Karpas-422 (cell line): ENCODE data around the gene WDR13. TPM values are rescaled to one million over a fixed set of nuclear protein-coding genes. Genes with fewer than 3 reads are reported as not detected.
"Not testable (repeated sequence)": the region's sequence is repeated elsewhere in the genome, so short reads cannot be mapped to it uniquely, and the experiment has no call there.

Source experiments
- DNase-seq: peaks from one replicate; pipeline ENCODE4 v3.0.0-alpha.2; 2015
- H2AFZ ChIP-seq: fragments of 200-600 bp; sonication (generic); 2 replicates; pipeline ENCODE4 v1.6.1; 2014; ENCODE audit warnings: antibody characterized with exemption, low read length, mixed read lengths
- H3K27ac ChIP-seq: fragments of 200-600 bp; sonication (generic); 2 replicates; pipeline ENCODE4 v1.5.1; 2014; ENCODE audit warnings: mild to moderate bottlenecking, low read length, moderate library complexity
- H3K27me3 ChIP-seq: fragments of 200-600 bp; sonication (generic); 2 replicates; pipeline ENCODE4 v1.6.1; 2014; ENCODE audit warnings: low read length, mixed read lengths
- H3K36me3 ChIP-seq: fragments of 200-600 bp; sonication (generic); 2 replicates; pipeline ENCODE4 v1.6.1; 2014; ENCODE audit warnings: low read length, mixed read lengths; ENCODE audit not compliant: insufficient read depth
- H3K4me1 ChIP-seq: fragments of 200-600 bp; sonication (generic); 2 replicates; pipeline ENCODE4 v1.6.1; 2014; ENCODE audit warnings: mild to moderate bottlenecking, low read length, mixed read lengths
- H3K4me2 ChIP-seq: fragments of 200-600 bp; sonication (generic); 2 replicates; pipeline ENCODE4 v1.6.1; 2014; ENCODE audit warnings: low read length, low read depth, mild to moderate bottlenecking; ENCODE audit not compliant: poor library complexity, severe bottlenecking
- H3K4me3 ChIP-seq: fragments of 200-600 bp; sonication (generic); 2 replicates; pipeline ENCODE4 v1.5.1; 2014; ENCODE audit warnings: mild to moderate bottlenecking, antibody characterized with exemption, low read length, mixed read lengths
- H3K79me2 ChIP-seq: fragments of 200-600 bp; sonication (generic); 2 replicates; pipeline ENCODE4 v1.6.1; 2014; ENCODE audit warnings: mild to moderate bottlenecking, low read length, mixed read lengths
- H3K9ac ChIP-seq: fragments of 200-600 bp; sonication (generic); 2 replicates; pipeline ENCODE4 v1.6.0; 2014; ENCODE audit warnings: low read length
- H3K9me2 ChIP-seq: fragments of 200-600 bp; sonication (generic), shearing (Covaris generic); replicated peaks from 2 replicates; pipeline ENCODE4 v1.6.0; 2014; ENCODE audit warnings: mild to moderate bottlenecking, low read length, moderate library complexity; ENCODE audit not compliant: insufficient read depth
- H3K9me3 ChIP-seq: fragments of 300-700, 200-600 bp; sonication (generic); 2 replicates; pipeline ENCODE4 v1.6.1; 2014; ENCODE audit warnings: low read length, mixed read lengths
- H4K20me1 ChIP-seq: fragments of 200-600 bp; sonication (generic); 2 replicates; pipeline ENCODE4 v1.6.1; 2014; ENCODE audit warnings: mild to moderate bottlenecking, antibody characterized with exemption, low read length, low read depth; ENCODE audit not compliant: insufficient read depth
- total RNA-seq: library from RNA; depleted of rRNA; stranded (reverse); fragments of >200 nt; shearing (Covaris generic); gene quantifications from 2 replicates; pipeline ENCODE4 v1.2.3, GENCODE V29; 2014; ENCODE audit warnings: low replicate concordance; rRNA removed

WDR13 gene
- 35.5 and 53.4 TPM in 2 replicates for total RNA-seq

GRCh38 chrX:48597353-48598264 is at the start of gene WDR13:
WDR13 (plus strand) TSS chrX:48597492; CDS start chrX:48597997, 505 bp downstream.
- no peaks in the 10 kb centered on the region; the same call in 1 of the 2 replicates for H3K4me1 ChIP-seq
- peak within 1 kb of the TSS; percentile 79 for H3K4me3 ChIP-seq
- peak within 1 kb of the TSS; percentile 74 for H3K27ac ChIP-seq
- H3K27me3 ChIP-seq, result no peaks in the 10 kb centered on the region
- H3K36me3 ChIP-seq, result no peaks in the 10 kb centered on the region
- peak; percentile 95 for DNase-seq
- H3K4me2 ChIP-seq, result peak within 1 kb of the TSS; percentile 70
- H2AFZ ChIP-seq, result no peak within 1 kb of the TSS
- no peaks in the 10 kb centered on the region for H3K9me3 ChIP-seq
- H4K20me1 ChIP-seq, result no peaks in the 10 kb centered on the region
- H3K9ac ChIP-seq, result peak within 1 kb of the TSS; percentile 89
- H3K9me2 ChIP-seq, result no peaks in the 10 kb centered on the region
- H3K79me2 ChIP-seq, result no peaks in the 10 kb centered on the region

GRCh38 chrX:48548871-48549270 is 48.4 kb upstream of the WDR13 start:
- H2AFZ ChIP-seq, result no peak overlapping the region
- H3K79me2 ChIP-seq, result no peaks in the 10 kb centered on the region
- no peak overlapping the region for H3K4me3 ChIP-seq
- H3K27me3 ChIP-seq, result no peaks in the 10 kb centered on the region
- no peaks in the 10 kb centered on the region for H3K9me3 ChIP-seq
- H3K36me3 ChIP-seq, result no peaks in the 10 kb centered on the region
- no peak overlapping the region for H3K27ac ChIP-seq
- DNase-seq, result no peak
- no peak overlapping the region for H3K4me2 ChIP-seq
- no peaks in the 10 kb centered on the region for H4K20me1 ChIP-seq
- 0 out of 2 replicates have a peak, but pooled peaks cover 2% of the 10 kb centered on the region for H3K4me1 ChIP-seq
- no peaks in the 10 kb centered on the region for H3K9me2 ChIP-seq
- no peak overlapping the region for H3K9ac ChIP-seq

- not testable (repeated sequence) for H3K9me2 ChIP-seq, H3K27me3 ChIP-seq, H3K27ac ChIP-seq, H2AFZ ChIP-seq, H3K36me3 ChIP-seq, H3K9me3 ChIP-seq, H3K9ac ChIP-seq, H3K4me2 ChIP-seq, H4K20me1 ChIP-seq, H3K4me3 ChIP-seq, DNase-seq, H3K4me1 ChIP-seq, H3K79me2 ChIP-seq
Observed at GRCh38 chrX:48555731-48556325, 41.5 kb upstream of the WDR13 start.

GRCh38 chrX:48558271-48558670 is 39.0 kb upstream of the WDR13 start:
- DNase-seq, result no peak
- Histone ChIP-seq H3K27ac (no peak overlapping the region), H3K4me1 (no peaks in the 10 kb centered on the region), H4K20me1 (no peaks in the 10 kb centered on the region), H3K79me2 (no peaks in the 10 kb centered on the region), H3K9me3 (no peaks in the 10 kb centered on the region), H3K36me3 (no peaks in the 10 kb centered on the region), H3K27me3 (no peaks in the 10 kb centered on the region), H3K4me2 (no peak overlapping the region), H3K9me2 (no peaks in the 10 kb centered on the region), H3K4me3 (no peak overlapping the region), H2AFZ (no peak overlapping the region), H3K9ac (no peak overlapping the region)

GRCh38 chrX:48559636-48560035 is 37.7 kb upstream of the WDR13 start:
- Histone ChIP-seq H3K4me2 (no peak overlapping the region), H2AFZ (no peak overlapping the region), H4K20me1 (no peaks in the 10 kb centered on the region), H3K4me1 (no peaks in the 10 kb centered on the region), H3K9me2 (no peaks in the 10 kb centered on the region), H3K27ac (no peak overlapping the region), H3K27me3 (no peaks in the 10 kb centered on the region), H3K4me3 (no peak overlapping the region), H3K9ac (no peak overlapping the region), H3K9me3 (no peaks in the 10 kb centered on the region), H3K79me2 (no peaks in the 10 kb centered on the region), H3K36me3 (no peaks in the 10 kb centered on the region)
- no peak for DNase-seq

GRCh38 chrX:48560056-48560455 is 37.2 kb upstream of the WDR13 start:
- no peak for DNase-seq
- Histone ChIP-seq H3K4me3 (no peak overlapping the region), H3K79me2 (no peaks in the 10 kb centered on the region), H3K9ac (no peak overlapping the region), H3K4me1 (no peaks in the 10 kb centered on the region), H4K20me1 (no peaks in the 10 kb centered on the region), H3K9me2 (no peaks in the 10 kb centered on the region), H3K9me3 (no peaks in the 10 kb centered on the region), H3K36me3 (no peaks in the 10 kb centered on the region), H2AFZ (no peak overlapping the region), H3K27me3 (no peaks in the 10 kb centered on the region), H3K4me2 (no peak overlapping the region), H3K27ac (no peak overlapping the region)

- Histone ChIP-seq H3K9ac (no peak overlapping the region), H3K27me3 (no peaks in the 10 kb centered on the region), H3K36me3 (no peaks in the 10 kb centered on the region), H3K27ac (no peak overlapping the region), H3K4me3 (no peak overlapping the region), H3K9me2 (no peaks in the 10 kb centered on the region), H3K79me2 (no peaks in the 10 kb centered on the region), H2AFZ (no peak overlapping the region), H3K9me3 (no peaks in the 10 kb centered on the region), H4K20me1 (no peaks in the 10 kb centered on the region), H3K4me2 (no peak overlapping the region), H3K4me1 (no peaks in the 10 kb centered on the region)
- DNase-seq, result no peak
Observed at GRCh38 chrX:48560681-48561080, 36.6 kb upstream of the WDR13 start.

GRCh38 chrX:48569958-48570357 is 27.3 kb upstream of the WDR13 start:
- H3K79me2 ChIP-seq, result peaks cover 1% of the 10 kb centered on the region
- H4K20me1 ChIP-seq, result no peaks in the 10 kb centered on the region
- H3K9me2 ChIP-seq, result no peaks in the 10 kb centered on the region
- peaks cover 13% of the 10 kb centered on the region for H3K4me1 ChIP-seq
- no peak for DNase-seq
- no peak overlapping the region; the same call in 1 of the 2 replicates for H2AFZ ChIP-seq
- H3K27me3 ChIP-seq, result no peaks in the 10 kb centered on the region
- no peaks in the 10 kb centered on the region for H3K9me3 ChIP-seq
- H3K4me2 ChIP-seq, result no peak overlapping the region
- H3K36me3 ChIP-seq, result peaks cover 1% of the 10 kb centered on the region
- H3K27ac ChIP-seq, result no peak overlapping the region
- no peak overlapping the region for H3K4me3 ChIP-seq
- H3K9ac ChIP-seq, result no peak overlapping the region
